ENCODE results near the gene ACER3. TPM values are rescaled to one million over a fixed set of nuclear protein-coding genes. Genes with fewer than 3 reads are reported as not detected.

The ACER3 gene
- total RNA-seq, 4 donors from 2014 or later = 19.0 to 26.6 (median 22.0) TPM

- TF ChIP-seq CTCF (IDR thresholded peaks at IDR 0.05) = no peak
- DNase-seq (ENCODE audit: low spot score) (no peak), ATAC-seq (ENCODE audit: low FRiP score) (no peak)
Observed at GRCh38 chr11:77019976-77020595, 159.4 kb downstream of the ACER3 start.

DNA sequence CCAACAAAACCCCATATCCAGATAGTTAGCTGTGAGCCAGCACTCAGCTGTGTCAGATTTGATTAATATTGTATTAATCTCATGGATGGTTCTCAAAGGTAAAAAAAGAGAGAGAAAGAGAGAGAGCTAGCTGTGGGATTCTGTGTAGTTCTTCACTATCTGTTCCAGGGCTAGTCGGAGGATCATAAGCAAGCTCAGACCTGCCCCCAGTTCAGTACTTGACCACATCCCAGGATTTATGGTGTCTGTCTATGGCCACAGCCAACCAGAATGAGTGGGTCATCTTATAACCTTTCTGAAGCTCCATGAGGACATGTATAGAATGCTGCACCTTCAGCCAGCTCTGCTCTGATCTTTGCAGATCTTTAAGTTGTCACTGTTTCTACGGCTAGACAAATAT, 160.0 kb downstream of the ACER3 start:
- no peak for TF ChIP-seq CTCF (IDR thresholded peaks at IDR 0.05)
- no peak for DNase-seq (ENCODE audit: low spot score)
- no peak for ATAC-seq (ENCODE audit: low FRiP score)

DNA sequence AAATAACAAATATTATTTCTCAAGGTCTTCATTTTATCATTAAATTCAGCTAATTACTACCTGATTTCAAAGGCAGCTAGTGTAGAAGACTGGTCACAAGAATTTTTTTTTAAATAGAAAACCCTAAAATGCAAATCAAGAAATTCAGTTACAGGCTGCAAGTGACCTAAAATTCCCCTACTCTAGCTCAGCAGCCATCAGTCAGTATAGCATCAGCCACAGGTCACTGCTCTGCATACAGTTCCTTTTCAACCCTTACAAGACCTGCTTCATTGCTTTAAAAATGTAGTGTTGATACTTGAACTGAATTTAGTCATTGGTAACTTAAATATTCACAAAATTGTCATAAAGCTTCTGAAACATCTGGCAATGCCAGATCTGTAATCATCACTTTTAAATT, 164.0 kb downstream of the ACER3 start:
- no peak for DNase-seq (ENCODE audit: low spot score)
- ATAC-seq (ENCODE audit: low FRiP score) = no peak
- TF ChIP-seq CTCF (IDR thresholded peaks at IDR 0.05) = no peak

- ATAC-seq (ENCODE audit: low FRiP score) = no peak
Observed at GRCh38 chr11:77026221-77026620, 165.5 kb downstream of the ACER3 start.

DNA sequence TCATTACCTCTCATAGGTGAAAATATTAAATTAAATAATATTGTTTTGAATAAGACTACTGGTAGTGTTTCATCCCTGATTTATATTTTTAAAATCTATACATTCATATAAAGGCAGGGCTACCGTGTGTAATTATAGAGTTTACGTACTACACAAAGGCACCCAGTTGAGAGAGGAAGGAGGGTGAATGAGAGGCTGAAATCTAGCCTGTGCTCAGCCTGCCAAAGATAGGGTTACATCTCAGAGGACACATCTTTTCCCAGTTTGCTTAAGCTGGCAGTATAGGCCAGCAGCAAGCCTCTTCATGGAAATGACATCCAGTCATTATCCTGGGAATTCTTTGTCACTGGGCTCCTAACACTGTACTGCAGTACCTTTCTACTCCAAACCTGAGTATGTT, 166.0 kb downstream of the ACER3 start:
- ATAC-seq (ENCODE audit: low FRiP score) = no peak
- DNase-seq (ENCODE audit: low spot score) = no peak
- TF ChIP-seq CTCF (IDR thresholded peaks at IDR 0.05) = no peak

More at GRCh38 chr11:77026221-77026620, 165.5 kb downstream of the ACER3 start:
- no peak for TF ChIP-seq CTCF (IDR thresholded peaks at IDR 0.05)
- no peak for DNase-seq (ENCODE audit: low spot score)

DNA sequence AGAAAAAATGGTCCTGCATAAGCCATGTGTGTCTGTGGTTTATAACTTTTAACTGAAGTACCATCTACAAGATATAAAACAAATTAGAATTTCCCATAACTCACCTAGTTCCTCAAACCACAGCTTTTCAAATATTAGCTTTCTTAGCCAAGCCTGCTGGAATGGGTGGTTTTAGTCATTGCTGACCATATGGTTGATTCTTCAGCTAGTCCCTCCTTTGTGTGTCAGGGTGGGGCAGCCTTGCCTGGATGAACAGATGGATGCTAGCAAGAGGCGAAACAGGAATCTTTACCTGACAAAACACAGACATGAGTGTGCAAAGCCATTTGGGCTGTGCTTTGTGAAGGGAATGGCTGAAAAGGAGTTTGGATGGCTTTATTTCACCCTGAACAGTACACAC, 166.6 kb downstream of the ACER3 start:
- TF ChIP-seq CTCF (IDR thresholded peaks at IDR 0.05) = no peak
- DNase-seq (ENCODE audit: low spot score) (no peak), ATAC-seq (ENCODE audit: low FRiP score) (no peak)

DNA sequence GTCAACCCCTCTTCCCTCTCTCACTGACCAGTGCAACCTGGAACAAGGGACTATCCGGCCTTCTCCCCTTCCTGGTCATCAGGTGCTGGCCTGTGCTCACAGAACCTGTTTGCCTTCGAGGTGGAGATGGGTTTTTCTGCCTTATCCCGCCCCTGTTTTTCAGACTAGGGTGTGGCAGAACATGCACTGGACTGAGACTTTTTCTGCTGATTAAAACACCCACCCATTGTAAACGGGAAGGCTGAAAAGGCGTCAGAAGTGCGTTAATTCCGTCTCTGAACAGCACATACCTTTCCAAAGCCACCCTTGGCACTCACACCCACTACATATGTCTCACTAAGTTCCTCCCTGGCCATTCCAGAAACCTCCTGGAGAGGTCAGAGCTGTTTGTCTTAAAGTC, 169.1 kb downstream of the ACER3 start:
- no peak for ATAC-seq (ENCODE audit: low FRiP score)

More for the DNA sequence above, 169.1 kb downstream of the ACER3 start:
- no peak for TF ChIP-seq CTCF (IDR thresholded peaks at IDR 0.05)
- no peak for DNase-seq (ENCODE audit: low spot score)

All from omental fat pad (tissue), 4 donors.